CD4-positive, alpha-beta T cell (primary cell): Measurements from ENCODE around the gene RRP1. TPM values are rescaled to one million over a fixed set of nuclear protein-coding genes. Genes with fewer than 3 reads are reported as not detected.

Experiments used
- ATAC-seq: fragments of 200-7000 bp; cut with Tn5 transposase; one replicate; pipeline ENCODE4 v1.10.0; 2022; ENCODE audit warnings: mild to moderate bottlenecking; ENCODE audit not compliant: poor library complexity
- CTCF ChIA-PET: fragments of 350-600 bp; sonication (Branson Sonifier 250); formaldehyde crosslinking; loops from one replicate; lab custom pipeline; 2021; ENCODE audit warnings: antibody characterized with exemption, inconsistent platforms; lab: Charles Lee
- POLR2A ChIA-PET: fragments of 350-600 bp; sonication (Branson Sonifier 250); formaldehyde crosslinking; loops from one replicate; lab custom pipeline; 2021; ENCODE audit warnings: antibody characterized with exemption, inconsistent platforms; lab: Charles Lee
- DNase-seq, 14 experiments: peaks; one replicate each; pipeline ENCODE4 v3.0.0-alpha.2; 2013 to 2020; ENCODE audit warnings: mixed read lengths in 2 of 14
- H3K27ac ChIP-seq, 2 donors: one replicate each; pipeline versions ENCODE4 v1.5.1 to v1.7.0; 2013; ENCODE audit warnings: low read length in 2 of 2, low read depth in 1 of 2, mild to moderate bottlenecking in 1 of 2
- H3K27me3 ChIP-seq, 2 experiments: 1 replicate in 1 of 2; 2 replicates in 1 of 2; pipeline versions ENCODE4 v1.6.1 to v1.7.0; 2013; ENCODE audit warnings: low read length in 2 of 2, control low read depth in 1 of 2, mild to moderate bottlenecking in 1 of 2, moderate library complexity in 1 of 2; ENCODE audit not compliant: insufficient read depth in 2 of 2, control insufficient read depth in 1 of 2
- H3K36me3 ChIP-seq: one replicate; pipeline ENCODE4 v1.6.1; 2013; ENCODE audit warnings: low read length, control low read depth; ENCODE audit not compliant: insufficient read depth
- H3K4me1 ChIP-seq: one replicate; pipeline ENCODE4 v1.6.1; 2013; ENCODE audit warnings: low read length, control low read depth; ENCODE audit not compliant: insufficient read depth
- H3K4me3 ChIP-seq: one replicate; pipeline ENCODE4 v1.5.1; 2013; ENCODE audit warnings: mild to moderate bottlenecking, low read length, moderate library complexity
- H3K9me3 ChIP-seq, 2 experiments: 1 replicate in 1 of 2; 2 replicates in 1 of 2; pipeline versions ENCODE4 v1.6.1 to v1.7.0; 2013; ENCODE audit warnings: low read length in 2 of 2, mild to moderate bottlenecking in 2 of 2, control low read depth in 1 of 2, moderate library complexity in 1 of 2; ENCODE audit not compliant: control insufficient read depth in 1 of 2, insufficient read depth in 1 of 2
- H3K27ac Mint-ChIP-seq: one replicate; pipeline ENCODE4 v1.8.0; 2020; ENCODE audit warnings: mixed read lengths
- H3K27me3 Mint-ChIP-seq: one replicate; pipeline ENCODE4 v1.8.0; 2021; ENCODE audit warnings: mixed read lengths
- H3K36me3 Mint-ChIP-seq: one replicate; pipeline ENCODE4 v1.8.0; 2021; ENCODE audit warnings: low read depth, mixed read lengths
- H3K4me1 Mint-ChIP-seq: one replicate; pipeline ENCODE4 v1.8.0; 2021; ENCODE audit warnings: low read depth, mixed read lengths
- H3K4me3 Mint-ChIP-seq: one replicate; pipeline ENCODE4 v1.8.0; 2020; ENCODE audit warnings: mild to moderate bottlenecking, mixed read lengths
- H3K9me3 Mint-ChIP-seq: one replicate; pipeline ENCODE4 v1.8.0; 2020; ENCODE audit warnings: mixed read lengths
- CTCF ChIP-seq: fragments of 200-600 bp; IDR thresholded peaks from one replicate; pipeline ENCODE4 v1.8.0; 2022; ENCODE audit warnings: antibody characterized with exemption, mild to moderate bottlenecking
- intact Hi-C, 2 experiments: fragments of 100-400 bp; cut with DNase I in 1 of 2; cut with micrococcal nuclease in 1 of 2; formaldehyde crosslinking; loops; one replicate each; pipeline versions ENCODE4 v1.15.1 to v1.9.0; 2023 to 2025; cut with DNase I, micrococcal nuclease
- total RNA-seq, 174 experiments: library from RNA in 2 of 174; stranded (reverse) in 2 of 174; gene quantifications; one replicate each; pipeline ENCODE4 v1.2.3 and lab custom pipeline; 2021 to 2026

Gene RRP1
- total RNA-seq, 2 experiments from 2014 or later = 27.7 to 29.0 TPM

- H3K4me3 ChIP-seq = no peak overlapping the region
- no peaks in the 10 kb centered on the region for H3K4me1 Mint-ChIP-seq
- intact Hi-C loops = no loop called here
- H3K4me3 Mint-ChIP-seq = no peak overlapping the region
- ATAC-seq (no peak), DNase-seq (no peak)
- peaks cover under 1% of the 10 kb centered on the region for H3K27me3 Mint-ChIP-seq
- no peak overlapping the region for H3K27ac Mint-ChIP-seq
- ChIA-PET POLR2A (interaction anchor here (0.6 kb wide), 1 partner anchor 83 kb away, joined by 3 read pairs; no protein-coding TSS in a partner anchor), CTCF (no interaction called here)
- H3K9me3 Mint-ChIP-seq = no peaks in the 10 kb centered on the region
- H3K4me1 ChIP-seq = no peaks in the 10 kb centered on the region
- no peaks in the 10 kb centered on the region for H3K27me3 ChIP-seq
- peaks cover 0 to 4% of the 10 kb centered on the region in 2 experiments for H3K9me3 ChIP-seq
- H3K36me3 Mint-ChIP-seq = no peaks in the 10 kb centered on the region
- no peak for TF ChIP-seq CTCF
- H3K27ac ChIP-seq = no peak overlapping the region
- H3K36me3 ChIP-seq = no peaks in the 10 kb centered on the region
These were observed 59.4 kb downstream of the RRP1 start for GRCh38 chr21:43848771-43849170.

- intact Hi-C loops = loop anchor here in 1 of 2 experiments (2.0 kb wide), 1 partner anchor 19 kb away; no protein-coding TSS in a partner anchor
These were observed 60.3 kb downstream of the RRP1 start for GRCh38 chr21:43849532-43850299.

GRCh38 chr21:43850728-43851295, 61.4 kb downstream of the RRP1 start:
- H3K27ac ChIP-seq = no peak overlapping the region
- no peaks in the 10 kb centered on the region for H3K36me3 ChIP-seq
- intact Hi-C loops = loop anchor here in 1 of 2 experiments (2.0 kb wide), 1 partner anchor 20 kb away; no protein-coding TSS in a partner anchor
- DNase-seq = no peak
- no peak for ATAC-seq
- Mint-ChIP-seq H3K9me3 (no peaks in the 10 kb centered on the region), H3K4me3 (no peak overlapping the region), H3K27me3 (peaks cover 5% of the 10 kb centered on the region), H3K36me3 (no peaks in the 10 kb centered on the region), H3K4me1 (no peaks in the 10 kb centered on the region), H3K27ac (no peak overlapping the region)
- CTCF ChIA-PET = no interaction called here
- peaks cover 0 to 9% of the 10 kb centered on the region in 2 experiments for H3K9me3 ChIP-seq
- no peak overlapping the region for H3K4me3 ChIP-seq
- POLR2A ChIA-PET = no interaction called here
- no peak for TF ChIP-seq CTCF
- H3K27me3 ChIP-seq = peaks cover 0 to 2% of the 10 kb centered on the region in 2 experiments
- peaks cover 5% of the 10 kb centered on the region for H3K4me1 ChIP-seq

More at GRCh38 chr21:43849532-43850299, 60.3 kb downstream of the RRP1 start:
- peaks cover 4% of the 10 kb centered on the region for H3K27me3 Mint-ChIP-seq
- H3K27ac Mint-ChIP-seq = no peak overlapping the region
- no peaks in the 10 kb centered on the region for H3K36me3 Mint-ChIP-seq
- Histone ChIP-seq H3K4me3 (no peak overlapping the region), H3K9me3 (peaks cover 0 to 9% of the 10 kb centered on the region in 2 experiments), H3K4me1 (no peaks in the 10 kb centered on the region), H3K27ac (no peak overlapping the region), H3K27me3 (no peaks in the 10 kb centered on the region), H3K36me3 (no peaks in the 10 kb centered on the region)
- CTCF ChIA-PET = no interaction called here
- TF ChIP-seq CTCF = no peak
- no peaks in the 10 kb centered on the region for H3K4me1 Mint-ChIP-seq
- no peak overlapping the region for H3K4me3 Mint-ChIP-seq
- ATAC-seq (no peak), DNase-seq (no peak)
- H3K9me3 Mint-ChIP-seq = no peaks in the 10 kb centered on the region
- POLR2A ChIA-PET = no interaction called here
